HL-60/S4 treated with phorbol 12-myristate 13-acetate at 8.2 ng/mL for 4 days and 3 days (cell line): ENCODE measurements around the gene ZNF800.

ENCODE experiments used
- in situ Hi-C: fragments of 300-500 bp; cut with MboI; formaldehyde crosslinking; loops from 2 replicates; pipeline ENCODE4 v1.15.0; 2022; ENCODE audit warnings: low sequenced_read_pairs

ZNF800 gene

GRCh38 chr7:127350586-127350985 is 41.9 kb downstream of the ZNF800 start:
- in situ Hi-C loops: no loop called here

GRCh38 chr7:127349881-127350280 is 42.6 kb downstream of the ZNF800 start:
- in situ Hi-C loops: no loop called here

GRCh38 chr7:127348247-127348631 is 44.3 kb downstream of the ZNF800 start:
- in situ Hi-C loops: no loop called here

DNA sequence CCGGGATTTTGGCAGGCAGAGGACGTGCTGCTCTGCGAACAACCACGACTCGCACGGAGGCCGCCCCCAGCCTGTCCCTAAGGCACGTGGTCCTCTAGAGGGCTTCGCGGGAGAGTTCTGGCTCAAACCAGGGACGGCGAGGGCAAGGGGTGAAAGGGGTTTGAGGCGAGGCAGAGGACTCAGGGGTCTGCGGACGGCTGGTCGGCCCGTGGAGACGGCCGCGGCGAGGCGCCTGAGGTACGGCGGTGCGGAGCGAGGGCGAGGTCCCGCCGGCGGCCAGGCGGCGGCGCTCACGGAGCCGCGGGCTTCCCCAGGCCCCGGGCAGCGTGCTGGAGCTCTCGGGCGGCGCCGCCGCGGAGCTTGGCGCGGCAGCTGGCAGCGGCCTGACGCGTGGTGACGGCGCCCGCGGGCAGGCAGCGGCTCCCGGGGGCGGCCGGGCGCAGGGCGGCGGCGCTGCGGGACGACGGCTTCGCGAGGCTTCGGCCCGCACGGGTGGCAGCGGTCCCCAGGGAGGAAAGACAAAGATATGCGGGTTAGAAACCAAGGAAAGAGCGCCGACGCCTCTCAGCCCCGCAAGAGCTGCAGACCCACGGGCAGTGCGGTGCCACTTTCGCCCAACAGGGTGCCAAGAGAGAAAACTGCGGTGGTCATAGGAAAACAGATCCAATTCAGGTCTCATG is 44.8 kb downstream of the ZNF800 start:
- in situ Hi-C loops: no loop called here

GRCh38 chr7:127346575-127347256 is 45.8 kb downstream of the ZNF800 start:
- in situ Hi-C loops: no loop called here

DNA sequence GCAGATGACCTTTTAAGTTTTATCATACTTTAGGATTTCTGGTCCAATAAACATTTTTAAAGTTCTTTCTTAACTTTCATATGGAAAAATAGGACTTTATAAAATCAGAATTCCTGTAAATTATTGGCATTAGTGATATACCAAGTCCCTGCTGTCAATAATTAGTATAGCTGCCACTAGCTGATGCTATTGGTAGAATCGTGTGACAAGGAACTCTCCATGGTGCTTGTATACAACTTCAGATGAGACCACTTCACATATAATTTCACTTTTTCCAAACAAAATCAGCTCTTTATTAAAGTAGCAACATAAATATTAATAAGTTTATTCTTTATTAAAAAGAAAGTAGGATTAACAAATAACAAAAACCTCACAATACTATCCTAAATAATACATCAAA is 49.9 kb downstream of the ZNF800 start:
- in situ Hi-C loops: no loop called here

DNA sequence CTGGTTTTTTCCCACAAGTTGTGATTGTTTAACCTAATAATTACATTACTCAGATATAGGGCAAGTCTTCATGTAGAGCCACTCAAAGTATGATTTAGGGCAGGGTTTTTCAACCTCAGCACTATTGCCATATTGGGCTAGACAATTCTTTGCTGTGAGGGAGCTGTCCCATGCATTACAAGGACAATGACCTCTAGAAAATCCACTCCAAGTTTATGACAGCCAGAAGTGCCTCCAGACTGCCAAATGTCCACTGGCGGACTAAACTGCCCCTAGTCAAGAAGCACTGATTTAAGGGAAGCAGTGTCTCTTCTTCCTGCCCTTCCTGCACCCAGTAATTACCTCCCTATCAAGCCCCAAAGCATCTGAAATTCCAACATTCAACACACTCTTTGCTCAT is 54.4 kb downstream of the ZNF800 start:
- in situ Hi-C loops: no loop called here

DNA sequence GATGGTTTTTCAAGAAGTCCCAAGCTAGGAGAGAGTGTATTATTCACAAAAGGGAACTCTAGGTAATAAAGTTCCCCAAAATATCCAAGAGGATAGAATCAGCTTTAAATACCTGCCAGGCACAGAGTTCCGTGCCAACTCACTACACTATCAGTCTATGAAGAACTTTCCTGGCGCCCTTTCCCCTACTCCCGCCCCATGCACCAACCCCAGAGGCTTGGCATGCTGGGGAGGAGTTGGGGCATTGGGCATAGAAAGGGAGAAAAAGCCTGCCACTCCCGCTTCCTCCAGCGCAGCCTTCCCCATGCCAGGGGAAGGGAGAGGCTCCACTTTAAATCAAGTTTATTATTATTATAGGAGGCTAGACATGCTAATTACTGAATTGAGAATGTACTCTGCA is 54.9 kb downstream of the ZNF800 start:
- in situ Hi-C loops: no loop called here

DNA sequence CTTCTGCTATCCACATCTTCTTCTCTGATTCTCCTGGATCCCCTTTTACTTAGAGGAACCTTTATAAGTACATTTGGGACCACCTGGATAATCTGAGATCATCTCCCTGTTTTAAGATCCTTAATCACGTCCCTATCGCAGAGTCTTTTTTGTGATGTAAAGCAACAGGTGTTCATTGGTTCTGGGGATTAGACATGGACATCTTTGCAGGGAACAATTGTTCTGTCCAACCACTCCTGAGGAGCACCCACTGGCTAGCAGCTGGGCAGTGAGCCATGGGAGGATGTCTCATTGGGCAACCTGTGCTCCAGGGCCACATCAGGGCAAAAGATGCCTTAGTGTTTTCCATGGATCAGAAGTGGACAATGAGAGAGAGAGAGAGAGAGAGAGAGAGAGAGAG is 56.0 kb downstream of the ZNF800 start:
- in situ Hi-C loops: no loop called here

- in situ Hi-C loops: no loop called here
These were observed 59.6 kb downstream of the ZNF800 start for GRCh38 chr7:127332880-127333279.

DNA sequence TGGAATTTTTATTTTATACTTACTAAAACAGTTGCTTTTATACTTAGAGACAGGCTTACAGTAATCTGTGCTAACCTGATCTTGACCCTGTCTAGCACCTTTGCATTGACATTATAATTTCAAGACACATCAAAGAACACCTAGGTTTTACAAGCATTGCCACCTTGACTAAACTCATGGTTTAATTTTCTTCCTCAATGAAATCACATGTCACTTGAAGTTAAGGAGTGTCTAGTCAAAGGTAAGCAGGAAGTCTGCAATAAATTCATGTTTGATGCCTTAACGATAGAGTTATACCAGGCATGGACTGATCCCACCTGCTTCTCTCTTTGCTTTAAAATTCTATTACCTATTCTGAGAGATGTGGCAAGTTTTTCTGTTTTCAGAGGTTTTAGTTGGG is 62.4 kb downstream of the ZNF800 start:
- in situ Hi-C loops: no loop called here

DNA sequence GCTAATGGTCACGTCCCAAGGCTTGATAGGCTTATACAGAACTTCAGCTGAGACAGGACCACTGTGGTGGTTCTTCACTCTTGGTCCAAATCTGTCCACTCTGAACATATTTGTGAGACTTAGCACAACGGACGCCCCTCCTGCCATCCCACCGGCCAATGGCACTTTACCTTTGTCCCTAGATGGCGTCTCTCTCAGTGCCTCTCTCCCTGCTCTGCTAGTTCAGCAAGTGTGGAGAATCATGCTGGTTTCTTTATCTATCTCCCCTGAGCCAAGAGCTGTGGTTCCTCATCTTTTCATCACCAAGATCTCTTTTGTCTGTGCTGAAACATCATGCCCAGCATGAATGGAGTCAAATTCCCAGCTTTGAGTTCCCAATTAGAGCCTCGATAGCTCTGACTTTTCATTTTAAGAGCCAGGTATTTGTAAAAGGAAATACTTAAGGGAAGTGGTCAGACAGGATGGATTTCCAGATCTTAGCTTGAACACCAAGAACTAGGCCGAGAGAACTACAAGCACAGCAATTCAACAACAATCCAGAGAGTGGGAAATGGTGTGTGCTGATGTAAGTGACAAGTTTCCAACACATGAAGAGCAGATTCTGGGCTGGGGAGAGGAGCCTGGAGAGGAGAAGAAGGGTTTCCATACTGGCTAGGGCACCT is 69.5 kb downstream of the ZNF800 start:
- in situ Hi-C loops: no loop called here

DNA sequence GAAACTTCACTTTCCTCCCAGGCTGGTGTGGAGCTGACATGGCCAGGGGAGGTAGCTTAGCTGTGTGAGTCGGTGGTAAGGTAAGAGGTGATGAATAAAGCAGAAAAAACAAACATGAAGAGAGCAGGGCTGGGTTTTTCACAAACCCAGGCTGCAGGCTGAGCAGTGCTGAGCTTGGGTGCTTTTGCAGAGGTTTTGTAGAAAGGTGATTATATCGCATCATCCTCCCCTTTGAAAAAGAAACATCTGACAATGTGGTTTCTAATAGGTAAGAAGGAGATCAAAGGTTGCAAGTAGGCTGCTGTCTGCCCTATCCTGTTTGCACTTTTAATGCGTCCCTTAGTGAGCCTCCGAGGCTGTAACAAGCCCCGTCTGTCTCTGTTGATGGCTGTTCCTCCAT is 70.2 kb downstream of the ZNF800 start:
- in situ Hi-C loops: no loop called here

DNA sequence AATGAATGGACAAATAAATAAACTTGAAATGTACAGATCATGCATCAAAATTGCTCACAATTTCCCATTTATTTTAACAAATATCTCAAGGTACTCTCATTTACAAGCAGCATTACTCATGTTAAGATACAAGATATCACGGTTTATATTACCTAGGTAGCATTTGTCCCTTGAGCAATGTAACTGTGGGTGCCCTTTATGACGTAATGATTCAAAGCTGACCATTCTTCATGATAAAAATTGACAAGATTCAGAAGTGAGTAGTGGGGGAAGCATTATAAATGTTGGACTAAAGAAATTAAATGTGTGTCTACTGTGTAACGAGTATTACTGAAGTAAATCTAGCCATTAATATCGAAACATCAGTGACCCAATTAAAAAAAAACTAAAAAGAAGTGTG is 71.5 kb downstream of the ZNF800 start:
- in situ Hi-C loops: no loop called here
